HepG2 (cell line): Measurements from ENCODE around the gene AOX1.

Source experiments
- DMTF1 ChIP-seq: sonication (generic); formaldehyde crosslinking; IDR thresholded peaks from 2 replicates; pipeline ENCODE4 v1.4.0; 2020; ENCODE audit warnings: mild to moderate bottlenecking, missing genetic modification reagents
- GABPA ChIP-seq, 2 experiments: IDR thresholded peaks; 2 replicates each; pipeline ENCODE4 v1.6.1; 2011 to 2016; ENCODE audit warnings: low read depth in 2 of 2, low read length in 1 of 2, missing biosample characterization in 1 of 2, missing genetic modification characterization in 1 of 2
- NFRKB ChIP-seq: fragments of 450-650 bp; IDR thresholded peaks from 2 replicates; pipeline ENCODE4 v1.6.1; 2017
- ZBTB8A ChIP-seq: sonication (generic); formaldehyde crosslinking; IDR thresholded peaks from 2 replicates; pipeline ENCODE4 v1.4.0; 2020; ENCODE audit warnings: mild to moderate bottlenecking, low read depth, missing genetic modification reagents, borderline replicate concordance
- ZNF318 ChIP-seq: sonication (generic); formaldehyde crosslinking; IDR thresholded peaks from 2 replicates; pipeline ENCODE4 v1.4.0; 2020; ENCODE audit warnings: mild to moderate bottlenecking, missing genetic modification reagents
- ZNF354B ChIP-seq: sonication (generic); formaldehyde crosslinking; IDR thresholded peaks from 2 replicates; pipeline ENCODE4 v1.8.0; 2022; ENCODE audit warnings: mild to moderate bottlenecking, missing genetic modification reagents
- ZNF687 ChIP-seq: sonication (generic); formaldehyde crosslinking; IDR thresholded peaks from 2 replicates; pipeline ENCODE4 v1.5.1; 2020; ENCODE audit warnings: mild to moderate bottlenecking, missing genetic modification reagents, moderate library complexity

- TF ChIP-seq ZBTB8A (CRISPR knock-in tag) (no peak), NFRKB (no peak), DMTF1 (CRISPR knock-in tag) (no peak), ZNF687 (CRISPR knock-in tag) (no peak), ZNF318 (no peak), GABPA (IDR thresholded peaks at IDR 0.05; ENCODE audit: low read depth, low read length) (no peak), GABPA (CRISPR knock-in tag; IDR thresholded peaks at IDR 0.05; ENCODE audit: low read depth) (no peak), ZNF354B (no peak)
Measured at GRCh38 chr2:200700856-200701255, 115.0 kb downstream of the AOX1 start.
